IMR-90 (cell line): Measurements from ENCODE around the gene UGT2B7. TPM values are rescaled to one million over a fixed set of nuclear protein-coding genes. Genes with fewer than 3 reads are reported as not detected.

ENCODE experiments used
- ATAC-seq: fragments of 200-7000 bp; cut with Tn5 transposase; 2 replicates; pipeline ENCODE4 v1.9.1; 2020; ENCODE audit warnings: low read depth, mild to moderate bottlenecking, moderate library complexity
- BruUV-seq: library from RNA; stranded (reverse); fragments of 400-500 nt; replicated peaks from 2 replicates; lab custom pipeline; 2021; lab: Mats Ljungman, UMichigan
- CTCF ChIA-PET: fragments of 300-600 bp; formaldehyde crosslinking; extraction: SDS; loops from one replicate; lab custom pipeline; 2021; ENCODE audit warnings: antibody characterized with exemption; lab: Yijun Ruan, JAX
- POLR2A ChIA-PET: fragments of 300-600 bp; sonication (Branson Sonifier 250); formaldehyde crosslinking; loops from one replicate; lab custom pipeline; 2022; ENCODE audit warnings: antibody characterized with exemption; ENCODE audit not compliant: unreplicated experiment; lab: Charles Lee
- DNase-seq: peaks from one replicate; pipeline ENCODE4 v3.0.0; 2013
- H2AFZ ChIP-seq: replicated peaks from 2 replicates; pipeline ENCODE3; 2013; ENCODE audit warnings: low read length, mild to moderate bottlenecking; ENCODE audit not compliant: poor library complexity
- H2AK5ac ChIP-seq: 2 replicates; pipeline ENCODE4 v1.6.1; 2013; ENCODE audit warnings: low read depth, low read length, inconsistent platforms
- H2AK9ac ChIP-seq: replicated peaks from 2 replicates; pipeline ENCODE3; 2013; ENCODE audit warnings: mild to moderate bottlenecking, low read depth, low read length, moderate library complexity; ENCODE audit not compliant: poor library complexity
- H2BK120ac ChIP-seq: 2 replicates; pipeline ENCODE4 v1.6.1; 2013; ENCODE audit warnings: low read depth, low read length, inconsistent platforms
- H2BK15ac ChIP-seq: 3 replicates; pipeline ENCODE4 v1.6.1; 2013; ENCODE audit warnings: low read depth, low read length, inconsistent platforms
- H2BK20ac ChIP-seq: 2 replicates; pipeline ENCODE4 v1.6.1; 2013; ENCODE audit warnings: low read depth, mild to moderate bottlenecking, inconsistent platforms, low read length, moderate library complexity
- H2BK5ac ChIP-seq: 2 replicates; pipeline ENCODE4 v1.6.1; 2013; ENCODE audit warnings: mild to moderate bottlenecking, low read depth, low read length, inconsistent platforms; ENCODE audit not compliant: poor library complexity, severe bottlenecking
- H3K14ac ChIP-seq: replicated peaks from 2 replicates; pipeline ENCODE4 v1.6.1; 2013; ENCODE audit warnings: low read depth, low read length, inconsistent platforms
- H3K18ac ChIP-seq: 2 replicates; pipeline ENCODE4 v1.6.1; 2013; ENCODE audit warnings: low read depth, low read length, control low read depth
- H3K23ac ChIP-seq: 2 replicates; pipeline ENCODE4 v1.6.1; 2013; ENCODE audit warnings: low read depth, low read length, inconsistent platforms
- H3K27ac ChIP-seq: 2 replicates; pipeline ENCODE4 v1.5.1; 2013; ENCODE audit warnings: mild to moderate bottlenecking, control low read depth, low read length; ENCODE audit not compliant: insufficient read depth
- H3K27me3 ChIP-seq: 2 replicates; pipeline ENCODE4 v1.6.1; 2013; ENCODE audit warnings: low read length; ENCODE audit not compliant: control insufficient read depth, insufficient read depth
- H3K36me3 ChIP-seq: 2 replicates; pipeline ENCODE4 v1.6.1; 2013; ENCODE audit warnings: low read length, mixed read lengths; ENCODE audit not compliant: control insufficient read depth, insufficient read depth
- H3K4ac ChIP-seq: 2 replicates; pipeline ENCODE4 v1.6.1; 2013; ENCODE audit warnings: low read depth, low read length, inconsistent platforms
- H3K4me1 ChIP-seq: 2 replicates; pipeline ENCODE4 v1.6.1; 2013; ENCODE audit warnings: low read length, mixed read lengths; ENCODE audit not compliant: control insufficient read depth, insufficient read depth
- H3K4me2 ChIP-seq: 2 replicates; pipeline ENCODE4 v1.6.1; 2013; ENCODE audit warnings: low read depth, mild to moderate bottlenecking, control low read depth, low read length, moderate library complexity
- H3K4me3 ChIP-seq: 2 replicates; pipeline ENCODE4 v1.5.1; 2013; ENCODE audit warnings: low read depth, mild to moderate bottlenecking, control low read depth, low read length, moderate library complexity; ENCODE audit not compliant: insufficient read depth
- H3K56ac ChIP-seq: 2 replicates; pipeline ENCODE4 v1.6.1; 2013; ENCODE audit warnings: low read length, inconsistent platforms; ENCODE audit not compliant: insufficient read depth; ENCODE audit errors: extremely low read depth
- H3K79me1 ChIP-seq, 2 experiments: 2 replicates each; pipeline ENCODE4 v1.6.1; 2013; ENCODE audit warnings: low read length in 2 of 2, inconsistent platforms in 1 of 2, low read depth in 1 of 2
- H3K9ac ChIP-seq: 2 replicates; pipeline ENCODE4 v1.6.1; 2013; ENCODE audit warnings: low read depth, low read length, control low read depth
- H3K9me1 ChIP-seq: 2 replicates; pipeline ENCODE4 v1.6.1; 2013; ENCODE audit warnings: low read length, inconsistent platforms; ENCODE audit not compliant: insufficient read depth
- H3K9me3 ChIP-seq: 2 replicates; pipeline ENCODE4 v1.6.1; 2013; ENCODE audit warnings: low read length; ENCODE audit not compliant: control insufficient read depth, insufficient read depth
- H4K20me1 ChIP-seq: 2 replicates; pipeline ENCODE4 v1.6.1; 2013; ENCODE audit warnings: low read length, inconsistent platforms; ENCODE audit not compliant: insufficient read depth
- H4K5ac ChIP-seq: 2 replicates; pipeline ENCODE4 v1.6.1; 2013; ENCODE audit warnings: mild to moderate bottlenecking, low read depth, low read length, control low read depth
- H4K8ac ChIP-seq, 2 experiments: 2 replicates each; pipeline ENCODE4 v1.6.1; 2013; ENCODE audit warnings: low read depth in 2 of 2, low read length in 2 of 2, control low read depth in 1 of 2, inconsistent platforms in 1 of 2
- H4K91ac ChIP-seq: 2 replicates; pipeline ENCODE4 v1.6.1; 2013; ENCODE audit warnings: low read depth, low read length, inconsistent platforms; ENCODE audit not compliant: insufficient read depth
- BHLHE40 ChIP-seq: fragments of 150-350 bp; IDR thresholded peaks from 2 replicates; pipeline ENCODE4 v1.6.1; 2016; ENCODE audit warnings: mild to moderate bottlenecking, low read depth, low read length
- CHD1 ChIP-seq: IDR thresholded peaks from 2 replicates; pipeline ENCODE4 v1.6.1; 2012; ENCODE audit warnings: low read depth, low read length, improper control_type of control experiment
- MAZ ChIP-seq: IDR thresholded peaks from 2 replicates; pipeline ENCODE4 v1.6.1; 2012; ENCODE audit warnings: low read depth, mild to moderate bottlenecking, low read length, improper control_type of control experiment, moderate library complexity, borderline replicate concordance
- NFE2L2 ChIP-seq: fragments of 150-350 bp; IDR thresholded peaks from 2 replicates; pipeline ENCODE4 v1.6.1; 2016; ENCODE audit warnings: low read depth, mild to moderate bottlenecking, low read length
- POLR2A ChIP-seq: IDR thresholded peaks from 2 replicates; pipeline ENCODE4 v1.6.1; 2012; ENCODE audit warnings: mild to moderate bottlenecking, low read depth, low read length
- RAD21 ChIP-seq: IDR thresholded peaks from 2 replicates; pipeline ENCODE4 v1.6.1; 2012; ENCODE audit warnings: low read length, improper control_type of control experiment
- RCOR1 ChIP-seq: IDR thresholded peaks from 2 replicates; pipeline ENCODE4 v1.6.1; 2012; ENCODE audit warnings: mild to moderate bottlenecking, low read length, improper control_type of control experiment; ENCODE audit not compliant: insufficient replicate concordance
- RFX5 ChIP-seq: IDR thresholded peaks from 2 replicates; pipeline ENCODE4 v1.8.0; 2012; ENCODE audit warnings: low read depth, mild to moderate bottlenecking, low read length, moderate library complexity
- WGBS, 2 experiments: methylation state at CpG; one replicate each; pipeline versions ENCODE4 v1.1.5 to v1.1.7; 2013; ENCODE audit warnings: missing lambda C conversion rate in 2 of 2; ENCODE audit not compliant: insufficient read length in 1 of 2; ENCODE audit errors: extremely low coverage in 2 of 2; 5-methylcytosine and 5-hydroxymethylcytosine counted together
- dilution Hi-C: fragments of 300-500 bp; cut with HindIII; formaldehyde crosslinking; loops from one replicate; pipeline ENCODE4 v1.14.3; 2018; ENCODE audit warnings: low sequenced_read_pairs; ENCODE audit not compliant: unreplicated experiment
- in situ Hi-C: fragments of 300-500 bp; cut with MboI; formaldehyde crosslinking; loops from 3 replicates; pipeline ENCODE4 v1.14.3; 2019; ENCODE audit warnings: low sequenced_read_pairs, inconsistent platforms, mixed read lengths
- intact Hi-C: fragments of 100-400 bp; cut with micrococcal nuclease; formaldehyde crosslinking; loops from 2 replicates; pipeline ENCODE4 v1.10.0; 2022
- polyA plus RNA-seq, 3 experiments: library from polyadenylated mRNA; depleted of rRNA; stranded (reverse); fragments of >200 nt; gene quantifications; 2 replicates each; pipeline ENCODE4 v1.2.3, GENCODE V29; 2012; ENCODE audit warnings: low replicate concordance in 1 of 3
- total RNA-seq: library from RNA; depleted of rRNA; stranded (reverse); fragments of >200 nt; gene quantifications from 2 replicates; pipeline ENCODE4 v1.2.3, GENCODE V29; 2012
- TF ChIP-seq, protein P1 (sequence below): fragments of 150-350 bp; IDR thresholded peaks from 2 replicates; pipeline ENCODE4 v1.6.1; 2017; ENCODE audit warnings: mild to moderate bottlenecking, antibody characterized with exemption, low read length, low read depth
- TF ChIP-seq, protein P2 (sequence below): fragments of 150-350 bp; IDR thresholded peaks from 2 replicates; pipeline ENCODE4 v1.6.1; 2016; ENCODE audit warnings: low read depth, mild to moderate bottlenecking, low read length, moderate library complexity, borderline replicate concordance

UGT2B7 gene
- total and polyA plus RNA-seq, 2 of the 4 experiments (the other 2 are of a cell fraction), result 0.10 TPM; not detected in 1

DNA sequence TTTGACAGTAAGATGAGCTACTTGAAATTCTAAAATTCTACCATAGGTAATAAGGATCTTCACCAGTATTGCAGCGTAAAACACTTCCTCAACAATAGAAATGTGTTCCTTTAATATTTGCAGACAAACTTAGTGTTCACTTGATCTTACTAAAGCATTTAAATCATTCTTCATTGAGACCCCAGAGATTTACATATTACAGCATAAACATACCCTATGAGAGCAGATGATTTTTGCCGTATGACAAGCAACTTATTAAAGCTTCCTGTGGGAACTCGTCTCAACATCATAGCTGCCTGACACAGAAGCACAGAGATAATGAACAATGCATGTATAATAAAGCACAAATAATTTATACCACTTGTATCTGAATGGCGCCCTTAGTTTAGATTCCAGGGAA is 3.6 kb downstream of the UGT2B7 start:
- Histone ChIP-seq H3K27me3 (no peaks in the 10 kb centered on the region), H3K23ac (no peak overlapping the region), H2BK120ac (no peak overlapping the region), H3K27ac (no peak overlapping the region), H4K91ac (no peak overlapping the region), H3K36me3 (no peaks in the 10 kb centered on the region), H2AK9ac (no peak overlapping the region), H4K8ac (no peak overlapping the region), H3K4me3 (no peak overlapping the region), H3K14ac (no peak overlapping the region), H3K9me1 (no peaks in the 10 kb centered on the region), H3K18ac (no peak overlapping the region), H3K4me1 (peaks cover 2% of the 10 kb centered on the region), H3K4ac (no peak overlapping the region), H3K9ac (no peak overlapping the region), H3K4me2 (no peak overlapping the region), H2BK5ac (no peak overlapping the region), H2AFZ (no peak overlapping the region), H2AK5ac (no peak overlapping the region), H3K9me3 (no peaks in the 10 kb centered on the region), H3K56ac (no peak overlapping the region), H4K5ac (no peak overlapping the region), H4K20me1 (no peaks in the 10 kb centered on the region), H2BK15ac (no peak overlapping the region), H3K79me1 (no peaks in the 10 kb centered on the region), H2BK20ac (no peak overlapping the region)
- BruUV-seq, result no TSS peak
- ChIA-PET CTCF (no interaction called here), POLR2A (no interaction called here)
- intact Hi-C loops, result no loop called here
- dilution Hi-C loops, result no loop called here
- in situ Hi-C loops, result no loop called here
- WGBS, 2 experiments, result no CpG with 5 or more reads among the region's 4 CpGs
- DNase-seq (no peak), ATAC-seq (no peak)
- TF ChIP-seq NFE2L2 (no peak), MAZ (no peak), CHD1 (no peak), POLR2A (no peak), RCOR1 (no peak), RAD21 (no peak), BHLHE40 (no peak), RFX5 (no peak)
- TF ChIP-seq, protein P1, sequence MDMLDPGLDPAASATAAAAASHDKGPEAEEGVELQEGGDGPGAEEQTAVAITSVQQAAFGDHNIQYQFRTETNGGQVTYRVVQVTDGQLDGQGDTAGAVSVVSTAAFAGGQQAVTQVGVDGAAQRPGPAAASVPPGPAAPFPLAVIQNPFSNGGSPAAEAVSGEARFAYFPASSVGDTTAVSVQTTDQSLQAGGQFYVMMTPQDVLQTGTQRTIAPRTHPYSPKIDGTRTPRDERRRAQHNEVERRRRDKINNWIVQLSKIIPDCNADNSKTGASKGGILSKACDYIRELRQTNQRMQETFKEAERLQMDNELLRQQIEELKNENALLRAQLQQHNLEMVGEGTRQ, result no peak
- TF ChIP-seq, protein P2, sequence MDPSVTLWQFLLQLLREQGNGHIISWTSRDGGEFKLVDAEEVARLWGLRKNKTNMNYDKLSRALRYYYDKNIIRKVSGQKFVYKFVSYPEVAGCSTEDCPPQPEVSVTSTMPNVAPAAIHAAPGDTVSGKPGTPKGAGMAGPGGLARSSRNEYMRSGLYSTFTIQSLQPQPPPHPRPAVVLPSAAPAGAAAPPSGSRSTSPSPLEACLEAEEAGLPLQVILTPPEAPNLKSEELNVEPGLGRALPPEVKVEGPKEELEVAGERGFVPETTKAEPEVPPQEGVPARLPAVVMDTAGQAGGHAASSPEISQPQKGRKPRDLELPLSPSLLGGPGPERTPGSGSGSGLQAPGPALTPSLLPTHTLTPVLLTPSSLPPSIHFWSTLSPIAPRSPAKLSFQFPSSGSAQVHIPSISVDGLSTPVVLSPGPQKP, result no peak
